ENCODE data around the gene CAPN13.

The CAPN13 gene

GRCh38 chr2:30730736-30731647, 76.3 kb downstream of the CAPN13 start:
- DNase-seq (ENCODE audit: low read depth), result no peak

- no peak for DNase-seq (ENCODE audit: low read depth)
Observed at GRCh38 chr2:30729031-30729430, 78.2 kb downstream of the CAPN13 start.

- no peak for DNase-seq (ENCODE audit: low read depth)
Observed at GRCh38 chr2:30722936-30723725, 84.1 kb downstream of the CAPN13 start.

GRCh38 chr2:30721668-30722647, 85.3 kb downstream of the CAPN13 start:
- no peak for DNase-seq (ENCODE audit: low read depth)

- no peak for DNase-seq (ENCODE audit: low read depth)
Observed at GRCh38 chr2:30721241-30721640, 86.0 kb downstream of the CAPN13 start.

- no peak for DNase-seq (ENCODE audit: low read depth)
Observed at GRCh38 chr2:30717081-30717650, 90.1 kb downstream of the CAPN13 start.

- DNase-seq (ENCODE audit: low read depth), result no peak
Observed at GRCh38 chr2:30716123-30716900, 90.9 kb downstream of the CAPN13 start.

- no peak for DNase-seq (ENCODE audit: low read depth)
Observed at GRCh38 chr2:30714811-30715709, 92.2 kb downstream of the CAPN13 start.

- no peak for DNase-seq (ENCODE audit: low read depth)
Observed at GRCh38 chr2:30713698-30714097, 93.5 kb downstream of the CAPN13 start.

GRCh38 chr2:30711646-30712085, 95.6 kb downstream of the CAPN13 start:
- DNase-seq (ENCODE audit: low read depth), result peak; percentile 79

GRCh38 chr2:30710461-30710860, 96.8 kb downstream of the CAPN13 start:
- no peak for DNase-seq (ENCODE audit: low read depth)

GRCh38 chr2:30710016-30710415, 97.2 kb downstream of the CAPN13 start:
- DNase-seq (ENCODE audit: low read depth), result no peak

- no peak for DNase-seq (ENCODE audit: low read depth)
Observed at GRCh38 chr2:30709516-30709915, 97.7 kb downstream of the CAPN13 start.

GRCh38 chr2:30708491-30709290, 98.6 kb downstream of the CAPN13 start:
- DNase-seq (ENCODE audit: low read depth), result no peak

- DNase-seq (ENCODE audit: low read depth), result no peak
Observed at GRCh38 chr2:30707304-30707903, 99.8 kb downstream of the CAPN13 start.

- DNase-seq (ENCODE audit: low read depth), result peak; percentile 52
Observed at GRCh38 chr2:30706534-30707303, 100.5 kb downstream of the CAPN13 start.

Measured in T follicular helper cell (primary cell).